Measurements from ENCODE around the gene FAM237A.

- TF ChIP-seq, protein P1, sequence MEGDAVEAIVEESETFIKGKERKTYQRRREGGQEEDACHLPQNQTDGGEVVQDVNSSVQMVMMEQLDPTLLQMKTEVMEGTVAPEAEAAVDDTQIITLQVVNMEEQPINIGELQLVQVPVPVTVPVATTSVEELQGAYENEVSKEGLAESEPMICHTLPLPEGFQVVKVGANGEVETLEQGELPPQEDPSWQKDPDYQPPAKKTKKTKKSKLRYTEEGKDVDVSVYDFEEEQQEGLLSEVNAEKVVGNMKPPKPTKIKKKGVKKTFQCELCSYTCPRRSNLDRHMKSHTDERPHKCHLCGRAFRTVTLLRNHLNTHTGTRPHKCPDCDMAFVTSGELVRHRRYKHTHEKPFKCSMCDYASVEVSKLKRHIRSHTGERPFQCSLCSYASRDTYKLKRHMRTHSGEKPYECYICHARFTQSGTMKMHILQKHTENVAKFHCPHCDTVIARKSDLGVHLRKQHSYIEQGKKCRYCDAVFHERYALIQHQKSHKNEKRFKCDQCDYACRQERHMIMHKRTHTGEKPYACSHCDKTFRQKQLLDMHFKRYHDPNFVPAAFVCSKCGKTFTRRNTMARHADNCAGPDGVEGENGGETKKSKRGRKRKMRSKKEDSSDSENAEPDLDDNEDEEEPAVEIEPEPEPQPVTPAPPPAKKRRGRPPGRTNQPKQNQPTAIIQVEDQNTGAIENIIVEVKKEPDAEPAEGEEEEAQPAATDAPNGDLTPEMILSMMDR (IDR thresholded peaks at IDR 0.05; ENCODE audit: insufficient read depth, low read length) = no peak
- no peak for TF ChIP-seq GABPA (IDR thresholded peaks at IDR 0.05; ENCODE audit: low read depth)
- TF ChIP-seq POLR2AphosphoS5 (IDR thresholded peaks at IDR 0.05; ENCODE audit: low read depth) = no peak
- TF ChIP-seq, protein P2, sequence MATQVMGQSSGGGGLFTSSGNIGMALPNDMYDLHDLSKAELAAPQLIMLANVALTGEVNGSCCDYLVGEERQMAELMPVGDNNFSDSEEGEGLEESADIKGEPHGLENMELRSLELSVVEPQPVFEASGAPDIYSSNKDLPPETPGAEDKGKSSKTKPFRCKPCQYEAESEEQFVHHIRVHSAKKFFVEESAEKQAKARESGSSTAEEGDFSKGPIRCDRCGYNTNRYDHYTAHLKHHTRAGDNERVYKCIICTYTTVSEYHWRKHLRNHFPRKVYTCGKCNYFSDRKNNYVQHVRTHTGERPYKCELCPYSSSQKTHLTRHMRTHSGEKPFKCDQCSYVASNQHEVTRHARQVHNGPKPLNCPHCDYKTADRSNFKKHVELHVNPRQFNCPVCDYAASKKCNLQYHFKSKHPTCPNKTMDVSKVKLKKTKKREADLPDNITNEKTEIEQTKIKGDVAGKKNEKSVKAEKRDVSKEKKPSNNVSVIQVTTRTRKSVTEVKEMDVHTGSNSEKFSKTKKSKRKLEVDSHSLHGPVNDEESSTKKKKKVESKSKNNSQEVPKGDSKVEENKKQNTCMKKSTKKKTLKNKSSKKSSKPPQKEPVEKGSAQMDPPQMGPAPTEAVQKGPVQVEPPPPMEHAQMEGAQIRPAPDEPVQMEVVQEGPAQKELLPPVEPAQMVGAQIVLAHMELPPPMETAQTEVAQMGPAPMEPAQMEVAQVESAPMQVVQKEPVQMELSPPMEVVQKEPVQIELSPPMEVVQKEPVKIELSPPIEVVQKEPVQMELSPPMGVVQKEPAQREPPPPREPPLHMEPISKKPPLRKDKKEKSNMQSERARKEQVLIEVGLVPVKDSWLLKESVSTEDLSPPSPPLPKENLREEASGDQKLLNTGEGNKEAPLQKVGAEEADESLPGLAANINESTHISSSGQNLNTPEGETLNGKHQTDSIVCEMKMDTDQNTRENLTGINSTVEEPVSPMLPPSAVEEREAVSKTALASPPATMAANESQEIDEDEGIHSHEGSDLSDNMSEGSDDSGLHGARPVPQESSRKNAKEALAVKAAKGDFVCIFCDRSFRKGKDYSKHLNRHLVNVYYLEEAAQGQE (IDR thresholded peaks at IDR 0.05; ENCODE audit: insufficient replicate concordance, low read depth) = no peak
- TF ChIP-seq SPI1 (IDR thresholded peaks at IDR 0.05; ENCODE audit: borderline replicate concordance, low read depth) = no peak
These were observed 31.1 kb upstream of the FAM237A start for GRCh38 chr2:206611191-206611590.

Data from HL-60 (cell line).